Fibroblast of lung (primary cell): ENCODE measurements around the gene CRELD1. TPM values are rescaled to one million over a fixed set of nuclear protein-coding genes. Genes with fewer than 3 reads are reported as not detected.

Source experiments
- DNase-seq, 2 donors: peaks; one replicate each; pipeline versions ENCODE4 v3.0.0 to v3.0.0-alpha.2; 2010; ENCODE audit warnings: low read depth in 2 of 2
- H2AFZ ChIP-seq: 2 replicates; pipeline ENCODE4 v1.5.1; 2012; ENCODE audit warnings: low read length, control low read depth, inconsistent platforms
- H3K27ac ChIP-seq: 2 replicates; pipeline ENCODE4 v1.5.1; 2011; ENCODE audit warnings: low read length, control low read depth; ENCODE audit not compliant: insufficient read depth
- H3K27me3 ChIP-seq: 2 replicates; pipeline ENCODE4 v1.5.1; 2011; ENCODE audit warnings: mild to moderate bottlenecking, low read length; ENCODE audit not compliant: control insufficient read depth, insufficient read depth
- H3K36me3 ChIP-seq: 2 replicates; pipeline ENCODE4 v1.5.1; 2011; ENCODE audit warnings: low read length; ENCODE audit not compliant: control insufficient read depth, insufficient read depth
- H3K4me1 ChIP-seq: 2 replicates; pipeline ENCODE4 v1.5.1; 2011; ENCODE audit warnings: low read length; ENCODE audit not compliant: control insufficient read depth, insufficient read depth; ENCODE audit errors: extremely low read depth
- H3K4me2 ChIP-seq: 2 replicates; pipeline ENCODE4 v1.5.1; 2011; ENCODE audit warnings: low read length, control low read depth; ENCODE audit not compliant: insufficient read depth; ENCODE audit errors: extremely low read depth
- H3K4me3 ChIP-seq, 4 experiments: fragments of 200-600 bp in 1 of 4; sonication (generic) in 1 of 4; replicated peaks in 1 of 4; 2 replicates each; pipeline ENCODE4 v1.5.1; 2011 to 2016; ENCODE audit warnings: low read length in 4 of 4, low read depth in 3 of 4, mild to moderate bottlenecking in 3 of 4, control low read depth in 2 of 4, inconsistent platforms in 1 of 4, mixed read lengths in 1 of 4; ENCODE audit not compliant: insufficient read depth in 1 of 4; ENCODE audit errors: control extremely low read depth in 1 of 4
- H3K79me2 ChIP-seq: 2 replicates; pipeline ENCODE4 v1.5.1; 2012; ENCODE audit warnings: mild to moderate bottlenecking, low read length, inconsistent platforms; ENCODE audit not compliant: control insufficient read depth, insufficient read depth
- H3K9ac ChIP-seq: 2 replicates; pipeline ENCODE4 v1.5.1; 2011; ENCODE audit warnings: mild to moderate bottlenecking, low read length, control low read depth; ENCODE audit not compliant: insufficient read depth
- H3K9me3 ChIP-seq: 2 replicates; pipeline ENCODE4 v1.5.1; 2012; ENCODE audit warnings: low read depth, low read length; ENCODE audit not compliant: control insufficient read depth, insufficient read depth
- H4K20me1 ChIP-seq: 2 replicates; pipeline ENCODE4 v1.5.1; 2011; ENCODE audit warnings: low read length; ENCODE audit not compliant: control insufficient read depth, insufficient read depth; ENCODE audit errors: extremely low read depth
- CTCF ChIP-seq, 2 donors: IDR thresholded peaks in 1 of 2; conservative IDR thresholded peaks in 1 of 2; 1 replicate in 1 of 2; 2 replicates in 1 of 2; pipeline ENCODE4 v1.5.1; 2011 to 2012; ENCODE audit warnings: low read length in 2 of 2, control low read depth in 1 of 2, inconsistent platforms in 1 of 2, low read depth in 1 of 2, mild to moderate bottlenecking in 1 of 2
- EZH2 ChIP-seq: IDR thresholded peaks from 2 replicates; pipeline ENCODE4 v1.5.1; 2012; ENCODE audit warnings: low read length, control low read depth, mild to moderate bottlenecking; ENCODE audit errors: missing control alignments
- polyA plus RNA-seq, 2 donors: library from polyadenylated mRNA; depleted of rRNA in 1 of 2; stranded (reverse) in 1 of 2; unstranded in 1 of 2; fragments of >200 nt; gene quantifications; 2 replicates each; pipeline ENCODE4 v1.2.1, GENCODE V29; 2011 to 2012; ENCODE audit warnings: missing spikeins in 1 of 2
- total RNA-seq: library from RNA; depleted of rRNA; stranded (reverse); fragments of >200 nt; gene quantifications from 2 replicates; pipeline ENCODE4 v1.2.1, GENCODE V29; 2014

CRELD1 gene
- total and polyA plus RNA-seq, 2 donors (not counting 1 experiment from before 2014, with no cell fraction given): 23.8 to 50.2 TPM

GRCh38 chr3:9957214-9957613 is 23.6 kb downstream of the CRELD1 start:
- Histone ChIP-seq H3K27ac (no peak overlapping the region), H3K4me2 (no peak overlapping the region), H3K9me3 (no peaks in the 10 kb centered on the region), H4K20me1 (no peaks in the 10 kb centered on the region), H3K79me2 (no peaks in the 10 kb centered on the region), H3K4me3 (no peak overlapping the region), H3K27me3 (no peaks in the 10 kb centered on the region), H3K9ac (no peak overlapping the region), H2AFZ (no peak overlapping the region), H3K4me1 (peaks cover 5% of the 10 kb centered on the region), H3K36me3 (no peaks in the 10 kb centered on the region)
- TF ChIP-seq CTCF (conservative IDR thresholded peaks at IDR 0.05 in 1 of 2, IDR thresholded peaks at IDR 0.05 in 1 of 2; ENCODE audit: low read depth in 1 of 2, low read length in 2 of 2): peak in 1 of 2 donors; percentile 12
- no peak for TF ChIP-seq EZH2
- DNase-seq: peak; percentile 15 to 42

GRCh38 chr3:9965200-9965875 is 31.7 kb downstream of the CRELD1 start:
- Histone ChIP-seq H2AFZ (no peak overlapping the region), H3K4me2 (no peak overlapping the region), H3K27ac (no peak overlapping the region), H3K79me2 (no peaks in the 10 kb centered on the region), H3K4me1 (peaks cover 7% of the 10 kb centered on the region), H3K4me3 (no peak overlapping the region), H3K27me3 (no peaks in the 10 kb centered on the region), H3K9me3 (no peaks in the 10 kb centered on the region), H3K9ac (no peak overlapping the region), H3K36me3 (no peaks in the 10 kb centered on the region), H4K20me1 (no peaks in the 10 kb centered on the region)
- peak in 1 of 2 donors; percentile 58 for DNase-seq
- TF ChIP-seq EZH2: no peak
- TF ChIP-seq CTCF (conservative IDR thresholded peaks at IDR 0.05 in 1 of 2, IDR thresholded peaks at IDR 0.05 in 1 of 2; ENCODE audit: low read depth in 1 of 2, low read length in 2 of 2): no peak

- DNase-seq: no peak
- Histone ChIP-seq H3K4me1 (peaks cover 12% of the 10 kb centered on the region), H4K20me1 (no peaks in the 10 kb centered on the region), H3K9me3 (no peaks in the 10 kb centered on the region), H3K27me3 (no peaks in the 10 kb centered on the region), H3K4me2 (no peak overlapping the region), H3K27ac (no peak overlapping the region), H3K36me3 (peaks cover 2% of the 10 kb centered on the region), H3K9ac (no peak overlapping the region), H3K79me2 (no peaks in the 10 kb centered on the region), H3K4me3 (no peak overlapping the region), H2AFZ (no peak overlapping the region)
- TF ChIP-seq CTCF (conservative IDR thresholded peaks at IDR 0.05 in 1 of 2, IDR thresholded peaks at IDR 0.05 in 1 of 2; ENCODE audit: low read depth in 1 of 2, low read length in 2 of 2) (no peak), EZH2 (no peak)
These were observed 33.2 kb downstream of the CRELD1 start for GRCh38 chr3:9966841-9967240.
